ENCODE measurements around the gene AK9. TPM values are rescaled to one million over a fixed set of nuclear protein-coding genes. Genes with fewer than 3 reads are reported as not detected.

AK9 gene
- polyA plus RNA-seq, 1 of the 3 experiments (the other 2 are of a cell fraction): 0.76 TPM

DNA sequence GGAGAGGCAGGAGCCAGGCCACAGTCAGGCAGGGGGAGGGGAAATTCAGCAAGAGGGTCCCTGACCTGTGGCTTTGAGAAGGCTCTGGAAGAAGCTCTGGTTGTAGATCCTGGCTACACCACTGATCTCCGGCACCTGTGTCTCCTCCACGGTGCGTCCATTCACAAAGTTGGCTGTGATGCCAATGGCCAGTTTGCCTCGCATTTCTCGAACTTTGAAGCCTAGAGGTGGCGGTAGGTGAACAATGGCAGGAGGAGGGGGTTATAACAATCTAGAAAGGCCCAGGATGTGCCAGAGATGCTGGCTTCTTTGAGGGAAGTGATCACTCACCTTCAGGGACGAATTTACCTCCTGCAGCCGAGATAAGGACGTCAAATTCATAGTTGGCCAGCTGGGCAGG, 238.8 kb downstream of the AK9 start:
- H3F3A ChIP-seq (replicated peaks; ENCODE audit: insufficient read depth): peaks cover 3% of the 10 kb centered on the region
- POLR2A ChIA-PET: no interaction called here
- no peaks in the 10 kb centered on the region for H4K20me1 ChIP-seq (ENCODE audit: insufficient read depth)
- TF ChIP-seq NRF1 (IDR thresholded peaks at IDR 0.05; ENCODE audit: low read depth, low read length) (no peak), JUND (IDR thresholded peaks at IDR 0.05) (no peak)
- DNase-seq: no peak
- no peaks in the 10 kb centered on the region for H3K9me3 ChIP-seq
- WGBS (ENCODE audit: low lambda C conversion rate): 98% methylated on average over 9 of the region's 9 CpGs
- H3K9me2 ChIP-seq: no peaks in the 10 kb centered on the region
- no peak overlapping the region for H3K27ac ChIP-seq (ENCODE audit: low read depth in 2 of 2, low read length in 1 of 2)
- peaks cover 10 to 21% of the 10 kb centered on the region in 2 experiments for H3K36me3 ChIP-seq (replicated peaks in 1 of 2; ENCODE audit: control insufficient read depth in 1 of 2, insufficient read depth in 2 of 2, low read length in 1 of 2)
- no peaks in the 10 kb centered on the region for H3K27me3 ChIP-seq (ENCODE audit: insufficient read depth)
- no peak overlapping the region for H3K4me2 ChIP-seq
- H2AFZ ChIP-seq (ENCODE audit: low read depth): no peak overlapping the region
- no peak overlapping the region for H3K4me3 ChIP-seq (ENCODE audit: low read depth in 2 of 2, low read length in 1 of 2)
- peaks cover 0 to 25% of the 10 kb centered on the region in 2 experiments; a peak in 2 of 4 replicates for H3K4me1 ChIP-seq (ENCODE audit: control insufficient read depth in 1 of 2, insufficient read depth in 2 of 2, low read depth in 1 of 2, low read length in 1 of 2)
- CTCF ChIA-PET: interaction anchor here (5.9 kb wide), 1 partner anchor 10 kb away, joined by 47 read pairs; the partner anchor contains the start of genes PPIL6 and SMPD2
- no peak overlapping the region for H3K9ac ChIP-seq
- H3K79me2 ChIP-seq (ENCODE audit: insufficient read depth): peaks cover 31% of the 10 kb centered on the region; the same call in 1 of the 2 replicates

DNA sequence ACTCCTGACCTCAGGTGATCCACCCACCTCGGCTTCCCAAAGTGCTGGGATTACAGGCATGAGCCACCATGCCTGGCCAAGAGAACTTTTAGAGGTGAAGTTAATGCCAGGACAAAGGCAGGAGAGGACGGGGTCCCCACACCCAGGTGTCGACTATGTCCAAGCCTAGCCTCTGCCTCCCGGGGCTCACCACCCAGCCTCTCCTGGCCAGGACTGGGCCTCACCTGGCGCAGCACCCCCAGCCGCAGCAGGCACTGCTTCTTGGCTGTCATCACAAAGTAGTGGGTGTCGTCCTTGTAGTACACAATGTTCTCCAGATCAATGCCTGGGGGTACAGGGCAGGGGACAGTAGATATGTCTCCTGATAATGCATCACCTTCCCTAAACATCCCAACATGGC, 239.6 kb downstream of the AK9 start:
- no peaks in the 10 kb centered on the region for H3K9me2 ChIP-seq
- H3K79me2 ChIP-seq (ENCODE audit: insufficient read depth): peaks cover 26% of the 10 kb centered on the region; the same call in 1 of the 2 replicates
- H3K4me2 ChIP-seq: no peak overlapping the region
- H2AFZ ChIP-seq (ENCODE audit: low read depth): no peak overlapping the region
- no peak for TF ChIP-seq TAF1 (IDR thresholded peaks at IDR 0.05; ENCODE audit: borderline replicate concordance, low read depth, low read length)
- TF ChIP-seq, protein P1, sequence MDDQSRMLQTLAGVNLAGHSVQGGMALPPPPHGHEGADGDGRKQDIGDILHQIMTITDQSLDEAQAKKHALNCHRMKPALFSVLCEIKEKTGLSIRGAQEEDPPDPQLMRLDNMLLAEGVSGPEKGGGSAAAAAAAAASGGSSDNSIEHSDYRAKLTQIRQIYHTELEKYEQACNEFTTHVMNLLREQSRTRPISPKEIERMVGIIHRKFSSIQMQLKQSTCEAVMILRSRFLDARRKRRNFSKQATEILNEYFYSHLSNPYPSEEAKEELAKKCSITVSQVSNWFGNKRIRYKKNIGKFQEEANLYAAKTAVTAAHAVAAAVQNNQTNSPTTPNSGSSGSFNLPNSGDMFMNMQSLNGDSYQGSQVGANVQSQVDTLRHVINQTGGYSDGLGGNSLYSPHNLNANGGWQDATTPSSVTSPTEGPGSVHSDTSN (IDR thresholded peaks at IDR 0.05): no peak
- no peak for TF ChIP-seq RXRA (IDR thresholded peaks at IDR 0.05; ENCODE audit: borderline replicate concordance, low read depth)
- TF ChIP-seq POLR2AphosphoS5 (IDR thresholded peaks at IDR 0.05; ENCODE audit: low read depth, low read length): no peak
- TF ChIP-seq MXI1 (IDR thresholded peaks at IDR 0.05; ENCODE audit: low read depth, low read length): no peak
- TF ChIP-seq RFX5 (IDR thresholded peaks at IDR 0.05; ENCODE audit: low read length): no peak
- no peaks in the 10 kb centered on the region for H3K27me3 ChIP-seq (ENCODE audit: insufficient read depth)
- no peaks in the 10 kb centered on the region for H3F3A ChIP-seq (replicated peaks; ENCODE audit: insufficient read depth)
- no peaks in the 10 kb centered on the region for H3K9me3 ChIP-seq
- H3K4me3 ChIP-seq (ENCODE audit: low read depth in 2 of 2, low read length in 1 of 2): no peak overlapping the region
- peaks cover 10 to 29% of the 10 kb centered on the region in 2 experiments for H3K36me3 ChIP-seq (replicated peaks in 1 of 2; ENCODE audit: control insufficient read depth in 1 of 2, insufficient read depth in 2 of 2, low read length in 1 of 2)
- no peak overlapping the region for H3K27ac ChIP-seq (ENCODE audit: low read depth in 2 of 2, low read length in 1 of 2)
- no peak for DNase-seq
- ChIA-PET POLR2A (interaction anchor here (1.6 kb wide), 1 partner anchor 10 kb away, joined by 5 read pairs; the partner anchor contains the start of gene SMPD2), CTCF (interaction anchor here (0.6 to 5.9 kb wide), 3 partner anchors 10 to 918 kb away, joined by 3 to 47 read pairs (median 12); partner anchors contain the start of genes PPIL6 and SMPD2)
- 100% methylated on average over 1 of the region's 7 CpGs for WGBS (ENCODE audit: low lambda C conversion rate)
- peaks cover 0 to 18% of the 10 kb centered on the region in 2 experiments; a peak in 2 of 4 replicates for H3K4me1 ChIP-seq (ENCODE audit: control insufficient read depth in 1 of 2, insufficient read depth in 2 of 2, low read depth in 1 of 2, low read length in 1 of 2)
- no peak overlapping the region for H3K9ac ChIP-seq
- no peaks in the 10 kb centered on the region for H4K20me1 ChIP-seq (ENCODE audit: insufficient read depth)

DNA sequence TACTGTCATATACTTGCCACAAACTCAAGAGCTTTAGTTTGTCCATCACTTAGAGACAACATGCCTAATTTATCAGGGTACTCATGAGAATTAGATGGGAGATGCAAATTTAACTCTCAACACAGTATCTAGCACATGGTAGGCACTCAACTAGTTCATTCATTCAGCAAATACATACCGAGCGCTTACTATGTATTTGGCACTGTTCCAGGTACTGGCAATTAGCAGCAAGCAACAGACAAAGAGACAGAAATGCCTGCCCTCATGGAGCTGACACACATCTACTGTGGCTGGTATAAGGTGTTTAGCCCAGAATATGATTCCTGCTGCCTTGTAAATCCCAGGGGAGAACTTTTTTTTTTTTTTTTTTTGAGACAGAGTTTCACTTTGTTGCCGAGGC, 240.2 kb downstream of the AK9 start:
- H2AFZ ChIP-seq (ENCODE audit: low read depth): no peak overlapping the region
- CTCF ChIA-PET: interaction anchor here (0.6 to 2.0 kb wide), 2 partner anchors 10 to 919 kb away, joined by 3 to 12 read pairs; partner anchors contain the start of genes PPIL6 and SMPD2
- 94% methylated on average over 3 of the region's 3 CpGs for WGBS (ENCODE audit: low lambda C conversion rate)
- TF ChIP-seq MXI1 (IDR thresholded peaks at IDR 0.05; ENCODE audit: low read depth, low read length) (no peak), FOSL2 (IDR thresholded peaks at IDR 0.05; ENCODE audit: borderline replicate concordance, low read depth) (no peak), NFIC (IDR thresholded peaks at IDR 0.05; ENCODE audit: borderline replicate concordance) (0 out of 2 replicates have a peak, but pooled peaks have one; percentile 5), RCOR1 (IDR thresholded peaks at IDR 0.05; ENCODE audit: low read length) (no peak), MEF2A (IDR thresholded peaks at IDR 0.05; ENCODE audit: borderline replicate concordance, low read depth) (no peak), YY1 (IDR thresholded peaks at IDR 0.05; ENCODE audit: low read depth) (no peak), FOXM1 (IDR thresholded peaks at IDR 0.05; ENCODE audit: low read depth) (no peak)
- TF ChIP-seq, protein P2, sequence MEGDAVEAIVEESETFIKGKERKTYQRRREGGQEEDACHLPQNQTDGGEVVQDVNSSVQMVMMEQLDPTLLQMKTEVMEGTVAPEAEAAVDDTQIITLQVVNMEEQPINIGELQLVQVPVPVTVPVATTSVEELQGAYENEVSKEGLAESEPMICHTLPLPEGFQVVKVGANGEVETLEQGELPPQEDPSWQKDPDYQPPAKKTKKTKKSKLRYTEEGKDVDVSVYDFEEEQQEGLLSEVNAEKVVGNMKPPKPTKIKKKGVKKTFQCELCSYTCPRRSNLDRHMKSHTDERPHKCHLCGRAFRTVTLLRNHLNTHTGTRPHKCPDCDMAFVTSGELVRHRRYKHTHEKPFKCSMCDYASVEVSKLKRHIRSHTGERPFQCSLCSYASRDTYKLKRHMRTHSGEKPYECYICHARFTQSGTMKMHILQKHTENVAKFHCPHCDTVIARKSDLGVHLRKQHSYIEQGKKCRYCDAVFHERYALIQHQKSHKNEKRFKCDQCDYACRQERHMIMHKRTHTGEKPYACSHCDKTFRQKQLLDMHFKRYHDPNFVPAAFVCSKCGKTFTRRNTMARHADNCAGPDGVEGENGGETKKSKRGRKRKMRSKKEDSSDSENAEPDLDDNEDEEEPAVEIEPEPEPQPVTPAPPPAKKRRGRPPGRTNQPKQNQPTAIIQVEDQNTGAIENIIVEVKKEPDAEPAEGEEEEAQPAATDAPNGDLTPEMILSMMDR (IDR thresholded peaks at IDR 0.05): no peak
- POLR2A ChIA-PET: interaction anchor here (1.6 kb wide), 1 partner anchor 9 kb away, joined by 5 read pairs; the partner anchor contains the start of gene SMPD2
- no peak overlapping the region for H3K27ac ChIP-seq (ENCODE audit: low read depth in 2 of 2, low read length in 1 of 2)
- H4K20me1 ChIP-seq (ENCODE audit: insufficient read depth): no peaks in the 10 kb centered on the region
- no peaks in the 10 kb centered on the region for H3K9me2 ChIP-seq
- no peaks in the 10 kb centered on the region for H3F3A ChIP-seq (replicated peaks; ENCODE audit: insufficient read depth)
- peaks cover 0 to 15% of the 10 kb centered on the region in 2 experiments; a peak in 1 of 4 replicates for H3K4me1 ChIP-seq (ENCODE audit: control insufficient read depth in 1 of 2, insufficient read depth in 2 of 2, low read depth in 1 of 2, low read length in 1 of 2)
- no peak for DNase-seq
- H3K27me3 ChIP-seq (ENCODE audit: insufficient read depth): no peaks in the 10 kb centered on the region
- no peak overlapping the region for H3K4me2 ChIP-seq
- peaks cover 10 to 35% of the 10 kb centered on the region in 2 experiments for H3K36me3 ChIP-seq (replicated peaks in 1 of 2; ENCODE audit: control insufficient read depth in 1 of 2, insufficient read depth in 2 of 2, low read length in 1 of 2)
- H3K4me3 ChIP-seq (ENCODE audit: low read depth in 2 of 2, low read length in 1 of 2): no peak overlapping the region
- peaks cover 21% of the 10 kb centered on the region; the same call in 1 of the 2 replicates for H3K79me2 ChIP-seq (ENCODE audit: insufficient read depth)
- H3K9me3 ChIP-seq: no peaks in the 10 kb centered on the region
- no peak overlapping the region for H3K9ac ChIP-seq
